HepG2 (cell line): ENCODE data around the gene URM1. TPM values are rescaled to one million over a fixed set of nuclear protein-coding genes. Genes with fewer than 3 reads are reported as not detected.

Experiments used
- EEA1 ChIP-seq: sonication (generic); formaldehyde crosslinking; IDR thresholded peaks from 2 replicates; pipeline ENCODE4 v1.5.1; 2020; ENCODE audit warnings: mild to moderate bottlenecking, missing genetic modification reagents, borderline replicate concordance
- ETV6 ChIP-seq: sonication (generic); formaldehyde crosslinking; conservative IDR thresholded peaks from 2 replicates; pipeline ENCODE4 v1.4.0; 2020; ENCODE audit warnings: missing genetic modification reagents
- JUNB ChIP-seq: sonication (generic); formaldehyde crosslinking; IDR thresholded peaks from 2 replicates; pipeline ENCODE4 v1.8.0; 2022; ENCODE audit warnings: missing genetic modification reagents, mild to moderate bottlenecking, borderline replicate concordance
- NFKB2 ChIP-seq: sonication (generic); formaldehyde crosslinking; IDR thresholded peaks from 2 replicates; pipeline ENCODE4 v1.4.0; 2020; ENCODE audit warnings: missing genetic modification reagents, borderline replicate concordance
- NR3C1 ChIP-seq: sonication (generic); formaldehyde crosslinking; IDR thresholded peaks from 2 replicates; pipeline ENCODE4 v1.4.0; 2020; ENCODE audit warnings: missing genetic modification reagents
- RERE ChIP-seq: IDR thresholded peaks from 2 replicates; pipeline ENCODE4 v1.6.1; 2016; ENCODE audit warnings: low read depth, missing genetic modification reagents, missing compliant biosample characterization
- ZBTB2 ChIP-seq: sonication (generic); formaldehyde crosslinking; IDR thresholded peaks from 2 replicates; pipeline ENCODE4 v1.8.0; 2022; ENCODE audit warnings: low read depth, missing genetic modification reagents
- ZNF124 ChIP-seq: sonication (generic); formaldehyde crosslinking; IDR thresholded peaks from 2 replicates; pipeline ENCODE4 v1.4.0; 2020; ENCODE audit warnings: missing genetic modification reagents
- ZNF407 ChIP-seq: sonication (generic); formaldehyde crosslinking; IDR thresholded peaks from one replicate; pipeline ENCODE4 v1.5.1; 2020; ENCODE audit warnings: mild to moderate bottlenecking, missing genetic modification reagents; ENCODE audit errors: not compliant biosample characterization
- ZNF513 ChIP-seq: sonication (generic); formaldehyde crosslinking; conservative IDR thresholded peaks from 2 replicates; pipeline ENCODE4 v1.5.0; 2020; ENCODE audit warnings: missing genetic modification reagents
- ZSCAN29 ChIP-seq: sonication (generic); formaldehyde crosslinking; conservative IDR thresholded peaks from 2 replicates; pipeline ENCODE4 v1.4.0; 2020; ENCODE audit warnings: mild to moderate bottlenecking, missing genetic modification reagents
- polyA plus RNA-seq, 8 experiments: library from polyadenylated mRNA; depleted of rRNA in 3 of 8; stranded (reverse) in 7 of 8; unstranded in 1 of 8; fragments of >200 nt; fragmentation: Illumina TruSeq in 4 of 8; extraction: Trizol in 4 of 8; gene quantifications; 2 replicates each; pipeline versions ENCODE4 v1.2.1 to v1.2.3, GENCODE V29; 2011 to 2016; ENCODE audit warnings: low read depth in 4 of 8, missing spikeins in 1 of 8, mixed read lengths in 1 of 8; ENCODE audit not compliant: insufficient read depth in 1 of 8
- total RNA-seq, 5 experiments: library from RNA; depleted of rRNA; stranded (reverse); fragments of >200 nt; fragmentation: Illumina TruSeq; extraction: Trizol; gene quantifications; 2 replicates each; pipeline ENCODE4 v1.2.3, GENCODE V29; 2016; ENCODE audit warnings: low read depth in 1 of 5

URM1 gene
- total and polyA plus RNA-seq, 2 of the 13 experiments (the other 11 are each of a cell fraction or from before 2014, with no cell fraction given) = 37.1 to 41.3 TPM

- TF ChIP-seq RERE (CRISPR knock-in tag) = no peak
- TF ChIP-seq ZNF407 = no peak
- TF ChIP-seq ETV6 = no peak
- no peak for TF ChIP-seq JUNB (CRISPR knock-in tag)
- TF ChIP-seq ZNF124 (CRISPR knock-in tag) = no peak
- TF ChIP-seq ZBTB2 (CRISPR knock-in tag) = no peak; the same call in 1 of the 2 replicates
- TF ChIP-seq NR3C1 (CRISPR knock-in tag) = no peak
- no peak; the same call in 1 of the 2 replicates for TF ChIP-seq NFKB2 (CRISPR knock-in tag)
- no peak for TF ChIP-seq EEA1 (CRISPR knock-in tag)
- TF ChIP-seq ZSCAN29 = no peak
- no peak for TF ChIP-seq ZNF513 (CRISPR knock-in tag)
Observed at GRCh38 chr9:128370752-128371629, at the start of gene URM1 (continued).
